Hindlimb muscle (tissue), 1 donor: ENCODE data around the gene NPIPB6. TPM values are rescaled to one million over a fixed set of nuclear protein-coding genes. Genes with fewer than 3 reads are reported as not detected.

ENCODE experiments used
- DNase-seq: peaks from one replicate; pipeline ENCODE4 v3.0.0-alpha.2; 2013
- polyA plus RNA-seq: library from polyadenylated mRNA; unstranded; fragments of 120-200 nt; gene quantifications from one replicate; pipeline ENCODE4 v1.2.1, GENCODE V29; 2013; ENCODE audit not compliant: insufficient read length

NPIPB6 gene
- polyA plus RNA-seq, 1 donor, result 1.4 TPM

GRCh38 chr16:28297784-28298510 is 65.4 kb downstream of the NPIPB6 start:
- no peak for DNase-seq

GRCh38 chr16:28297308-28297707 is 66.0 kb downstream of the NPIPB6 start:
- DNase-seq, result no peak

- no peak for DNase-seq
Measured at GRCh38 chr16:28295276-28295675, 68.0 kb downstream of the NPIPB6 start.

GRCh38 chr16:28294201-28294600 is 69.1 kb downstream of the NPIPB6 start:
- DNase-seq, result no peak

GRCh38 chr16:28293601-28293960 is 69.7 kb downstream of the NPIPB6 start:
- no peak for DNase-seq

- DNase-seq, result no peak
Measured at GRCh38 chr16:28292731-28293600, 70.3 kb downstream of the NPIPB6 start.

Other genes starting within 250 kb of the NPIPB6 start
- 57.3 TPM for gene XPO6, start 151.5 kb downstream of the NPIPB6 start, polyA plus RNA-seq
- gene SBK1, start 71.0 kb downstream of the NPIPB6 start, polyA plus RNA-seq, result 24.7 TPM
- gene EIF3CL, start 40.3 kb upstream of the NPIPB6 start, polyA plus RNA-seq, result 105 TPM
- not detected for gene NPIPB7, start 108.8 kb upstream of the NPIPB6 start, polyA plus RNA-seq
- gene CLN3, start 128.6 kb upstream of the NPIPB6 start, polyA plus RNA-seq, result 17.4 TPM
- 1.2 TPM for gene APOBR, start 131.1 kb upstream of the NPIPB6 start, polyA plus RNA-seq
- not detected for gene IL27, start 143.3 kb upstream of the NPIPB6 start, polyA plus RNA-seq
- 29.7 TPM for gene NUPR1, start 175.5 kb upstream of the NPIPB6 start, polyA plus RNA-seq
- gene SGF29, start 190.4 kb upstream of the NPIPB6 start, polyA plus RNA-seq, result 19.8 TPM
- gene SULT1A2, start 233.5 kb upstream of the NPIPB6 start, polyA plus RNA-seq, result 0.96 TPM
- gene SULT1A1, start 246.5 kb upstream of the NPIPB6 start, polyA plus RNA-seq, result 8.8 TPM